Measurements from ENCODE around the gene CDC42EP4. TPM values are rescaled to one million over a fixed set of nuclear protein-coding genes. Genes with fewer than 3 reads are reported as not detected.
"Not testable (repeated sequence)": the region's sequence is repeated elsewhere in the genome, so short reads cannot be mapped to it uniquely, and the experiment has no call there.

Gene CDC42EP4
- polyA plus RNA-seq, 1 donor = 19.5 TPM

DNA sequence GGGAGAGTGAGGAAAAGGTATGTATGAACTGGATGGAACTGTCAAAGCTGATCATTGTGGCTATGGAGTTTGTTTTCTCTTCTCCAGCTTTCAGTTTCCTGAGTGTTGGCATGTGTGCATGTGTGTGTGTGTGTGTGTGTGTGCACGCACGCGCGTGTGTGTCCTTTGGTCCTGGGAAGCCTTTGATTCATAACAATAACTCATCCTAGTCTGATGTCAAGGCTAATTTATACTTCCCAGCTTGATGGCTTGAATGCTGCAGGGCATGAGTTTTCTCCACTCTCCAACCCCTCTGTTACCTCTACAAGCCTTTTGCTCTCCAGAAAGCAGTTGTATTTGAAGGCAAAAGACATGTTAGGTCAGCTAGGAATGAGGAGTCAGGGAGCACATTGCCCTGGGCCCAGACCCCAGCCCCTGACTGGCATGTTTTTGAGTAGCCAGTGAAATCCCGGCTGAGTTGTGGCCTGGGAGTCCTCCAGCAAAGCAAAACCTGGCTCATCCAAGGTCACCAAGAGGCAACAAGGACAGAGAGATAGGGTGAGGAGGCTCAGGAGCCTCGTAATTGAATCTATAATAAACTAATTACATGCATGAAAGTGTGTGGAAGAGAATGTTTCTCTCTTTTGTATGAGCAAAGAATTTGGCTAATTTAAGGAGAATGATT lies 8.9 kb upstream of the CDC42EP4 start:
- no peak for DNase-seq (ENCODE audit: low read depth)

DNA sequence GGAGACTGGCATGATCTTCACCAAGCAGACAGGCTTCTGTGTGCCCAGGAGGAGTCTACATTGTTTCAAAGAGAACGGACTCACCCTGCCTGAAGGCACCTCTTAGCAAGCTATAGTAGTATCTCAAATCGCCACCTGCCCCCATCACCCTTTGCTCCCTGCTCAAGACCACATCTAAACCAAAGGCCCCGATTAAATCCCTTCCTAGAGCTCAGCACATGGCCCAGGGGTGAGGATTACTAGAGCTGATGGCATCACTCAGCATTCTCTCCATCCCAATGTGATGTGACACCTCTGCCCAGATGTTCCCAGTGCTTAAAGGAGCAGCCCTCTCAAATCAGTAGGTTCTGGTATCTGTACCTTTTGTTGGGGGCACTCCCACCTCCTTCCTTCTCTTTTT lies 8.0 kb upstream of the CDC42EP4 start:
- no peak for DNase-seq (ENCODE audit: low read depth)

DNA sequence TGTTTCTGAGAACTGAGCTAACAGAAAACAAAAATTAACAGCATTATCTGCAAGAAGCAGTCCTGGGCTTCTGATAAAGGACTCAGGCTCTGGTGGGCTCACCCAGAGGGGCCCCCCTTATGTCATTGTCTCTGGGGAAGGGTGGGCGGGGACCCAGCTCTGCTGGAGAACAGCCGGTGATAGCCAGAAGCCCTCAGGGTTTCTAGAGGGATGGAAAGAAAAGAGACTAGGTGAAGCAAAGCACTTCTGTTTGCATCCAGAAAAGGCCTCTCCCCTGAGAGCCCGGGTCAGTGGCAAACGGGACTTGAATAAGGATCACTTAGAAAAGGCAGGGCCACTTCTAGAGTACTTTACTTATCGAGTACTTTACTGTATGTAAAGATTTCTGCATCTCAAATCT lies 7.0 kb upstream of the CDC42EP4 start:
- DNase-seq (ENCODE audit: low read depth) = no peak

DNA sequence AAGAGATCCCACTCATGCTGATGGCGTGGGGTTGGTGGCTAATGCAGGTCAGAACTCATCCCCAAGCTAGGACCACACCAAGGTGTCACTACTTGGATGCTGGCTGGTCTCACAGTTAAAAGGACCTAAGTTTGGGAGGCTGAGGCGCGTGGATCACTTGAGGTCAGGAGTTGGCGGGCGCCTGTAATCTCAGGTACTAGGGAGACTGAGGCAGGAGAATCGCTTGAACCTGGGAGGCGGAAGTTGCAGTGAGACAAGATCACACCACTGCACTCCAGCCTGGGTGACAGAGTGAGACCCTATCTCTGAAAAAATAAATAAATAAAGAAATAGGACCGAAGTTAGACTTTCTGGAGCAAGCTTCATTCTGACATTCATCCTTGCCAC lies 6.6 kb upstream of the CDC42EP4 start:
- no peak for DNase-seq (ENCODE audit: low read depth)

DNA sequence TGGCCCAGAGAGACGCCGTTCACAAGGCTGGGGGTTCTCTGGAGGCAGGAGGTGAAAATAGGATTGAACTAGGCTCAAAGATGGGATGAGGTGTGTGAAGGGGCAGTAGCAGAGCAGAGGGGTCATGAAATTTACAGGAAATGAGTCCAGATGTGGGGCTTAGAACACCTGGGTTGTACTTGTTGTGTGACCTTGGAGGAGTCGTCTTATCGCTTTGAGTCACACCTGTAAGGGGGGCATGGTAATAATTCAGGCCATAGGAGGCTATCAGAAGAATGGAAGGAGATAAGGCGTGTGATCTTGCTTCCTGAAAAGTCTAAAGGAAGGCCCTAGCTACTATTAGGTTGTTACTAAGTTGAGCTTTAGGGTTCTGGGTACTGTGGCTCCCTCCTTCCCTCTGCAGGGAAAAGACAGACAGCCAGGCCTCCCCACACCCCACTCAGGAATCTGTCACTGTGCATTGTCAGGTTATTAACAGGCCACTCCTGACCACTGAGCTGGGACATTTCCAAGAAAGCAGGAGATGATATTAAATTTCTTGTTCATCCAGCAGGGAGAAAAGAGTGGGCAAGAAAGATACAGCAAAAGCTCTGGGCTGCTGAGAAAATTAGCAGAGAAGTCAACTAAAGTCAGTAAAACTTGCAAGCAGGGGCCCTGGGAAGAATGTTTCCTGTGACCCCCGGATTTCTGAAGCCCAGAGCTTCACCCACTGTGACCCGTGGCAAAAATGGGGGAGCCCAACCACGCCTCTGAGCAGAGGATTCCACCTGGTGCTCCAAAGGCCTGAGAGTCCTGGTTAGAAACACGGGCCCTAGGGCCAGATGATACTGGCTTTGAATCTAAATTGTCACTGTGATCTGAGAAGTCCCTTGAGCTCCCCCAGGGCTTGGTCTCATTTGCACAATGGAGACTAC lies 6.0 kb upstream of the CDC42EP4 start:
- DNase-seq (ENCODE audit: low read depth) = no peak

DNA sequence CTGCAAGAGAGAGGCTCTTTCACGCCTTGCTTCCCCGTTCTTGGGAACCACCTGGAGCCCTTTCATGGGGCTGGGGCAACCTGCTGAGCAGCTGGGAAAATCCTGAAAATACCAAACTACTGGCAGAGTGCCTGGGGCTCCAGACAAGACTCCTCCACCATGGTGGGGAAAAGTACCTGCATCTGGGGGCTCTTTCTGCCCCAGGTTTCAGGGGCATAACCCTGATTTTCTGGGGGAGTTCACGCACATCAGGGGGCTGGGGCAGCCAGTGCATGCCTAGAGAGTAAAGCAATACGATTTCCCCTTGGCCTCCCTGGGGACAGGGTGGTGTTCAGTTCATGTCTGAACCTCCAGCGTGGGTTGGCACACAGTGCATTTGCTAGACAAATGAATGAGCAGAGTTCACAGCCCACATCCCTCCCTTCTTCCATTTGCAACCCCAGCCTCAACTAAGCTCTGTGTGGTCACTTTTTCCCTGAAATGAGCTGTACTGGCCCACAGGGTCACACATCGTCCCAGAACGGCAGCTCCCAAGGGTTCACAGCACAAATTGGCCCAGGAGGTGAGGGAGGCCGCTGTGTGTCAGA lies 5.2 kb upstream of the CDC42EP4 start:
- no peak for DNase-seq (ENCODE audit: low read depth)

DNA sequence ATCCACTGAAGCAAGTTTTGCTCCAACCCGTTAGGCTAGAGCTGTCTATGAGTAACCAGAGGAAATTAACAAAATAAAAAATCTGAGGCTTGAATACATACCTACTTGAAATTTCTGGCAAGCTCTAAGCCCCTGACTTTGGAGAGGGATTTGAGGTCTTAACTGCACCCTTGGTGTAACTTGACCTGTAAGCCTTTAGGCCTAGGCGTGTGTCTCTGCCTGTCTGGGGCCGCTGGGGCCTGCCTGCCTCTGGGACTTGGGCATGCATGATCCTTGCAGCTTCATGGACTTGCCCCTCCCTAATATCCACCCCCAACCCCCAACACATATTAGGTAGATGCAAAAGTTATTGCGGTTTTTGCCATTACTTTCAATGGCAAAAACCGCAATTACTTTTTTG lies 3.7 kb upstream of the CDC42EP4 start:
- no peak for DNase-seq (ENCODE audit: low read depth)

DNA sequence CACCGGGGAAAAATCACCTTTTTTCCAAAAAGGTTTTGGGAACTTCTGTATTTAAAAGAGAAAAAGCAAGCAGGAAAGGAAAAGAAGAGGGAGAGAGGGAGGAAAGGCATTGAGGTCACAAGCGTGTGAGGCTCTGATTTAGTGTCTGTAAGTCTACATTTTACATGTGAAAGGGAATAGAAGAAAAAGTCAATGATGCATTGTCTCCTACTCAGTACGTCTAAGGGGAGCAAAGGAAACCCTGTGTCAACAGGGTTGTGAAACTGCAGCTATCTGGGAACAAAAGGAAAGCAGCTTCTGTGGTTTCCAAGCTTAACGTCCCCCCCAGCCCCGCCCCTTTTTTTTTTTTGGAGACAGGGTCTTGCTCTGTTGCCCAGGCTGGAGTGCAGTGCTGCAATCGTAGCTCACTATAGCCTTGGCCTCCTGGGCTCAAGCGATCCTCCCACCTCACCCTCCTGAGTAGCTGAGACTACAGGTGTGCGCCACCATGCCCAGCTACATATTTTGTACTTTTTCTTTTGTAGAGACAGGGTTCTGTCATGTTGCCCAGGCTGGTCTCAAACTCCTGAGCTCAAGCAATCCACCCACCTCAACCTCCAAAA lies 1.8 kb upstream of the CDC42EP4 start:
- DNase-seq (ENCODE audit: low read depth) = no peak

DNA sequence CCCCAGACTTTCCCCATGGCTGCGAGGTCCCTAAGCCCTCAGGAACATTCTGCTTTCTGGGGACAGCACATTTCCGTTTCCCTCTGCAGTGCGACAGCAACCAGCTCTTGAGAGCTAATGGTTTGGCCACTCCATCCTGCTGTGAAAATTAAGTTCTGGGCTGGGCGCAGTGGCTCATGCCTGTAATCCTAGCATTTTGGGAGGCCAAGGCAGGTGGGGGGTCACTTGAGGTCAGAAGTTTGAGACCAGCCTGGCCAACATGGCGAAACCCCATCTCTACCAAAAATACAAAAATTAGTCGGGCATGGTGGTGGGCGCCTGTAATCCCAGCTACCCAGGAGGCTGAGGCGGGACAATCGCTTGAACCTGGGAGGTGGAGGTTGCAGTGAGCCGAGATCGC lies 1.1 kb upstream of the CDC42EP4 start:
- DNase-seq (ENCODE audit: low read depth) = not testable (repeated sequence)

DNA sequence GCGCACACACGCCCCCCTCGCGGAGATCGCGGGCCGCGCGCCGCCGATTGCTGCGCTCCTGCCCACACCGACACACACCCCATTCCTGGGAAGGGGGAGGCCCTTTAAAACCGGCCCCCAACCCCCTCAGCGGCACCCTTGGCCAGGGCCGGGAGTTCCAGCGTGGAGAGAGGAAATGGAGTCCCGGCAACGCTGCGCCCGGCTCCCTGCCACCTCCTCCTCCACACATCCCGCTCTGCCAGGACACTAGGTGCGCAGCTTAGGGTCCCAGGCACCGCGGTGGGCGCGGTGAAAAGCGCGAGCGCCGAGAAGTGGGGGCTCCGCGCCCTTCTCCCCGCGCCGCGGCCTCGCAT lies 397 bp downstream of the CDC42EP4 start:
- no peak for DNase-seq (ENCODE audit: low read depth)

DNA sequence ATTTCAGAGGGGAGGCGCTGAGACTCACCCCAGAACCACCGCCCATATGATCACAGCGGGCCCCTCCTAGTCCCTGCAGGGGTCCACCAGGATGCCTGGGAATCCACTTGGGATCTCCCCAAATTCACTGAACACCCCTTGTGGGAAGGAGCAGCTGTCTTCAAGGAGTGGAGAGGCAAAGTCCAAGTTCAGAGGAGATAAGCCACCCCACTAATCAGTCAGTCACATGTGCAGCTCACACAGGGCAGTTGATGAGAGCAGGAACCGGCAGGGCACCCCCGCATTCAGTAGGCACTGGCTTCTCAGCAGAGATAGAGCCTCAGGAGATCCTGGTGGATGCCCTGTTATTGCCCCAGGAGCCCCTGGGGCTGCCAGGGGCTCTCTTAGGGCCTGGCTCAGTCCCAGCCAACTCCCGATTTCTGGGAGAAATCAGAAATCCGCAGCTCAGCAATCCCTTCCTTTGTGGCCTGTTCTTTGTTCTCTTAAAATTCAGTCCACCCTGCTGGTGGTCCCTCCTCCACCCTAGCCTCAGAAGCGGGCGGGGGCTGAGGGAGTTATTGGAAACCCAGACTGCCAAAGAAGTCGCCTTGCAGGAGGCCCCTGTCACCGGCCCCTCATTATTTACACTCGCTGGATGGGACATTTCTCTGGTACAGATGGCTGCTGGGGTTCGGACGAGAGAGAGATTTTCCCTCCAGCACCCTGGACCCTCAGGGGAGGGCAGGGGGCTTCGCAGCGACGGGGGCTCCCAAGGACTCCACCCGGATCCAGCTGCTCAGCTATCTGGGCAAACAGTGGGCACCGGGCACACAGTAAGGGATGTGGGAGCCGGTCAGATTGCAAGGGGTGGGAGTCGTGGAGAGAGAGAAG lies 1.8 kb downstream of the CDC42EP4 start:
- no peak for DNase-seq (ENCODE audit: low read depth)

DNA sequence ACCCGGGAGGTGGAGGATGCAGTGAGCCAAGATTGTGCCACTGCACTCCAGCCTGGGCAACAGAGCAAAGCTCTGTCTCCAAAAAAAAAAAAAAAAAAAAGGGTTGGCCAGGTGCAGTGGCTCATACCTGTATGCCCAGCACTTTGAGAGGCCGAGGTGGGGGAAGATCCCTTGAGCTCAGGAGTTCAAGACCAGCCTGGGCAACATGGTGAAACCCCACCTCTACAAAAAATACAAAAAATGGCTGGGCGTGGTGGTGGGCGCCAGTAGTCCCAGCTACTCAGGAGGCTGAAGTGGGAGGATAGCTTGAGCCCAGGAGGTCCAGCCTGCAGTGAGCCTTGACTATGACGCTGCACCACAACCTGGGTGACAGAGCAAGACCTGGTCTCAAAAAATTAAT lies 2.8 kb downstream of the CDC42EP4 start:
- DNase-seq (ENCODE audit: low read depth) = not testable (repeated sequence)

DNA sequence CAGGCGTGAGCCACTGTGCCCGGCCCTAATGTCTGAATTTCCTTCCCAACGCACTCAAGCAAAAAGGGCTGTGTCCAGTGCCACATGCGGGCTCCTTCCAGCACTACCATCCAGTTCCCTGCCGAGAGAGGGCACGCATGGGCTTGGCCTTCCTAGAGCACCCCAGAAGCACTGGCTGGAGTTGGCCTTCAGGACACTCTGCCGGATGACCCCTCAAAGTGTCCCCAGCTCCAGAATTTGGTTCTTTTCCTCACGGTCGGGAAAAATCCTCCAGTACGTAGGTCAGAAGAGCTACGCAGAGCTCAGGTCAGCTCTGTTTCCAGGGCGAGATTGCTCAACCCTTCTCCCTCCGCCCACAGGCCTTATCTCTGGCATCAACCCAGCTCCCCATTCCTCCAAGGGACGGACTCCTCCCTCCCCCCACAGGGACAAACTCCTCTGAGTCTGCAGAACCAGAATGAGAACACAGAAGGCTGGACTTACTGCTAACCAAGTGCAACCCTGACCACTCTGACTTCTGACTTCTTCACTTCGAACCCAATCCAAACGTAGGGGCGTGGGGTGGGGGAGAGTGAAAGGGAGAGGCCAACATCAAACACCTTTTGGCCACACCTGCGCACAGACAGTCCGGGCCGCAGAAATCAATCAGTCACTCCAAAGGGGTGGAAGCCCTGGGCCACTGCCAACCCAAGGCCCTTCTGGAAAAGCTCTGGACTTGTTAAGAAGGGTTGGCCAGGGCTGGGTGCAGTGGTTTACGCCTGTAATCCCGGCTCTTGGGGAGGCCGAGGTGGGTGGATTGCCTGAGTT lies 3.6 kb downstream of the CDC42EP4 start:
- no peak for DNase-seq (ENCODE audit: low read depth)

DNA sequence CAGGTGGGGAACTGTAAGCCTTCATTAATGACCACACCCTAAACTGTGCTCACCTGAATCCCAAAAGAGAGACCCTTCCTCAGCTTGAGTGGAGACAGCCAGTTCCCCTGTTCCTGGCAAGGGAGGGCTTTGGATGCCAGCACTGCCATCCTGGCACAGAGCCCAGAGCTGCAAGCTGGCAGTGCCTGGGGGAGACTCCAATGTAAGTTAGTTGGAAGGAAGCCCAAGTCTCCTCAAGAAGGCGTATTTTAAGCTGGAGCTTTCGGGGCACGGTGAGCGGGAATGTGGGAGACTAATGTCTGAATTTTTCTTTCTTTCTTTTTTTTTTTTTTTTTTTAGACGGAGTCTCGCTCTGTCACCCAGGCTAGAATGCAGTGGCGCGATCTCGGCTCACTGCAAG lies 4.7 kb downstream of the CDC42EP4 start:
- no peak for DNase-seq (ENCODE audit: low read depth)

DNA sequence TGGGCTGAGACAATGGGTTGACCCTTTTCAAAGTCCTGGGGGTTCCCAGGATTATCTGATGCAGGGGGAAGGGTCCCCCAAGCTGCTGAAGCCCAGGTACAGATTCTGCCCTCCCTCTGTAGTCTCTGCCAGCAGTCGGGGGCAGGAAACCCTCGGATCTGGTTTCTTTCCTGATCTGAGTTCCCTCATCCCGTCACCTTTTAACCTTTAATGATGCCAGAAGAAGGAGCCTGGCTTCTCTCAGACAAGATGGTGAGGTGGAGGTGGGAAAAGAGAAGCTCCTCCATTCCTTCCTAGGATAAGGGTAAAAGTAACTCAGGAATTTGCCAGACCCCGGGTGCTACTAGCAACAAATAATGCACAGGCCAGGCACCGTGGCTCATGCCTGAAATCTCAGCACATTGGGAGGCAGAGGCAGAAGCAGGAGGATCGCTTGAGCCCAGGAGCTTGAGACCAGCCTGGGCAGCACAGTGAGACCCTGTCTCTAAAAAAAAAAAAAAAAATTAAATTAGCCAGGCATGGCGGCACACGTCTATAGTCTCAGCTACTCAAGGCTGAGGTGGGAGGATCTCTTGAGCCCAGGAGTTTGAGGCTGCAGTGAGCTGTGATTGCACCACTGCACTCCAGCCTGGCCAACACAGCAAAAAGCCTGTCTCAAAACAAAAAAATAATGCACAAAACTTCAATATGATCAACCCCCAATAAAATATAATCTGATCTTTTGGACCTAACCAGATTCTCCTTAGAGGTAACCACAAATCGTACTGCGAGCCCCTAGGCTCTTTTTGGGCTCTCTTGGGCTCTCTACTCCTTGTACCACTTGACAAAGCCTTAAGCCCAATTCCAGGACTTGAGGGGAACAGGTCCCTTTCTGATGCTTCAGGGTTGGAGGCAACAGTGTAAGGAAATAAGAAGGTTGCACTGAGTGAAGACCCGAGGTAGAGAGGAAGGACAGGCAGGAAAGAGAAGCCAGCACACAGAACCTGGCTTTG lies 5.7 kb downstream of the CDC42EP4 start:
- no peak for DNase-seq (ENCODE audit: low read depth)

DNA sequence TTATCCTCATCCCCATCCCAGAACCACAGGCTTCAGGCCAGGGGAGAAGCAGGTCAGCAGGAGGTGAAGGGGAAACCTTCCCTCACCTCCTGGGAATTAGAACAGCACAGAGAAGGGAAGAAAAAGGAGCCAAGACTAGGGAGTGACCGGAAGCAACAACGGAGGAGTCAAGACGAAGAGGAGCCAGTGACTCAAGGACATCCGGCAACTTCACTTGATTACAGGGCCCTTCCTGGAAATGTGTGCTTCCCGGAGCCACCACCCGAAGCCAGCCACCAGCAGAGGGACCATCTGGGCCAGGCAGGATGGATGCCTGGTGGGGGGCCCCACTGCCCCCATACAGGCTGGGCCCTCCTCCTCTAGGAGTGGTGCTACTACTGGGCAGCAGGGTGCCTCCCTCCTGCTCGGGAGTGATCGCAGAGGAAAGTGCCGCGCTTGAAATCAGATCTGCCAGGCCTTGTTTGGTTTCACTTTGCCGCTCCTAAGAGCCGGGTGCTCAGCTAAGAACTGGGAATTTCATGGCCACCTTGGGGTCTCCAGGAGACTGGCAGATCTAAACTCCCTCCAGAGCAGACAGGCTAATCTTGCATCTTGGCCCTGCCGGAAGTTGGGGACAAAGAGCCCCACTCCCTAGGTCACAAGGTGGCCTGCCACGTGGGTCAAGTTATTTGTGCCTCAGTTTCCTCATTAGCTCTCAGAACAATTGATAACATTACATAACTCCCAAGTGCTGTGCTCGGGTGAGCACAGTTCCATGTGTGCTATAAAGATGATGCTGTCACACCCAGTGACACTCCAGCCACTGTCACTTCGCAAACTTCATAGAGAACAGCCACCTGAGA lies 6.6 kb downstream of the CDC42EP4 start:
- DNase-seq (ENCODE audit: low read depth) = no peak

DNA sequence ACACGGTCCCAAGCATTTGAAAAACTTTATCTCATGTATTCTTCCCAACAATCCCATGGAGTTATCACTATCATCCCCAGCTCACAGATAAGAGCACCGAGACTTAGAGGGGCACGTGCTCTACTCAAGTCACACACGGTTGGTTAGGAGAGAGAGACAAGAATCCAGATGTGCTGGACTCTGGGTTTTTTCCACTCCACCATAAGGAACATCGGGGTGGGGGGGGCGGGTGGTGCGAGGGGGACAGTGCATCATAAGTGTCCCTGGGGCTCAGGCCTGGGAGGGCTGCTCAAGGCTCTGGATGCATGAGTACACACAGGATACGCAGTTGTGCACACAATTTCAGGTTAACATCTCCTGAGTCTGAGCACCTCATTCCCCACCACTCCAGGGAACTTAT lies 7.4 kb downstream of the CDC42EP4 start:
- DNase-seq (ENCODE audit: low read depth) = no peak

DNA sequence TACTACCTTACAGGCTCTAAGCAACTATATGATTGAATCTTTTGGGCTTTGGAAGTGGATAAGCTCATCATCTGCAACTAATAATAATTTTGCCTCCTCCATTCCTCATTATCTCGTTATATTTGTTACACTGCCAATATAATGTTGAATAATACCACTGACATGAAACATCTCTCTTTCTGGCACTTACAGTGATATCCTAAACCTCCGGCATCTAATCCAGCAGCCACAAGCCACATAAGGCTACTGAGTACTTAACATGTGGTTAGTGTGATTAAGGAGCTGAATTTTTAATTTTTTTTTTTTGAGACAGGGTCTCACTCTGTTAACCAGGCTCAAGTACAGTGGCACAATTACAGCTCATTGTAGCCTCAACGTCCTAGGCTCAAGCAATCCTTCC lies 9.6 kb downstream of the CDC42EP4 start:
- DNase-seq (ENCODE audit: low read depth) = no peak

DNA sequence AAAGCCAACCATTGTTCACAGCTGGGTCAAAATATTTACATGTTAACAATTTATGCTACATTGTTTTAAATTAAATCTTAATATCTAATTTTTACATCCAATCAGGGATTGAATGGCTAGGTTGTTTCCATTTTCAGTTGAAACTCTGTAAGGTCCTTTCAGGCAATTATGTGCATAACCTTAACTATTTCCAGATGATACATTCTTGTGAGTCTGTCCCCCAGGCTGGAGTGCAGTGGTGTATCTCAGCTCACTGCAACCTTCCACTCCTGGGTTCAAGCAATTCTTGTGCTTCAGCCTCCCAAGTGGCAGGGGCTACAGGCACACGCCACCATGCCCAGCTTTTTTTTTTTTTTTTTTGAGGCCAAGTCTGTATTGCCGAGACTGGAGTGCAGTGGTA lies 10.4 kb downstream of the CDC42EP4 start:
- no peak for DNase-seq (ENCODE audit: low read depth)

Data from forelimb muscle (tissue), 1 donor.